CD1c-positive myeloid dendritic cell (primary cell): ENCODE results near the gene PWWP2B.

Experiments used
- DNase-seq: peaks from one replicate; pipeline ENCODE4 v3.0.0-alpha.2; 2016; ENCODE audit errors: extremely low spot score

PWWP2B gene

GRCh38 chr10:132419538-132420468 lies 22.8 kb downstream of the PWWP2B start:
- DNase-seq = no peak

- DNase-seq = peak; percentile 64
Measured at GRCh38 chr10:132420469-132420980, 23.5 kb downstream of the PWWP2B start.

- peak; percentile 78 for DNase-seq
Measured at GRCh38 chr10:132420981-132421846, 24.2 kb downstream of the PWWP2B start.

- DNase-seq = no peak
Measured at GRCh38 chr10:132421847-132422751, 25.1 kb downstream of the PWWP2B start.

DNA sequence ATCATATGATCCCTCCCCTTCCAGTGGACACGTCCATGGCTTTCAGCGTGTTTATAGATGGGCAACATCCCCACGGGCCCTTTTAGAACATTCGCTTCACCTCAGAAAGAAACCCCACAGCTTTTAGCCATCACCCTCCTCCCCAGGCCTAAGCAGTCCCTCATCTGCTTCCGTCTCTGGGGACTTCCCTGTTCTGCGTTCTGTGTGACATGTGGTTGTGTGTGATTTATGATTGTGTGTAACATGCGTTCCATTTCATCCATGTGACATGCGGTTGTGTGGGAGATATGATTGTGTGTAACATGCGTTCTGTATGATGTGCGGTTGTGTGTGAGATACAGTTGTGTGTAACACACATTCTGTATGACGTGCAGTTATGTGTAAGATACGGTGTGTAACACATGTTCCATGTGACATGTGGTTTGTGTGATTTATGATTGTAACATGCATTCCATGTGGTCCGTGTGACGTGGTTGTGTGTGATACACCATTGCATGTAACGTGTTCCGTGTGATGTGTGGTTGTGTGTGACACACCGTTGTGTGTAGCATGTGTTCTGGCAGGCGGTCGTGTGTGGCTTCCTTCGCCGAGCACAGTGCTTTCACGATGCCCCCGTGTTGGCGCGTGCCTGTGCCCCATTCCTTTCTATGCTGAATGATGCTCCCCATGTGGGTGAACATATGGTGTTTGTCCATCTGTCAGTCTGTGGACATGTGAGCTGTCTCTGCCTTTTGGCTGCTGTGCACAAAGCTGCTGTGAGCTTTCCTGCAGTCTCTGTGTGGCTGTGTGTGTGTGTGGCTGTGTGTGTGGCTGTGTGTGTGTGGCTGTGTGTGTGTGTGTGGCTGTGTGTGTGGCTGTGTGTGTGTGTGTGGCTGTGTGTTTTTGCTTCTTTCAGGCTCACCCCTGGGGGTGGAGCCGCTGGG lies 26.2 kb downstream of the PWWP2B start:
- peak; percentile 66 for DNase-seq

- DNase-seq = no peak
Measured at GRCh38 chr10:132423966-132424861, 27.2 kb downstream of the PWWP2B start.

GRCh38 chr10:132425029-132425756 lies 28.2 kb downstream of the PWWP2B start:
- no peak for DNase-seq

GRCh38 chr10:132425757-132426155 lies 28.8 kb downstream of the PWWP2B start:
- DNase-seq = no peak

- no peak for DNase-seq
Measured at GRCh38 chr10:132427006-132427771, 30.2 kb downstream of the PWWP2B start.

DNA sequence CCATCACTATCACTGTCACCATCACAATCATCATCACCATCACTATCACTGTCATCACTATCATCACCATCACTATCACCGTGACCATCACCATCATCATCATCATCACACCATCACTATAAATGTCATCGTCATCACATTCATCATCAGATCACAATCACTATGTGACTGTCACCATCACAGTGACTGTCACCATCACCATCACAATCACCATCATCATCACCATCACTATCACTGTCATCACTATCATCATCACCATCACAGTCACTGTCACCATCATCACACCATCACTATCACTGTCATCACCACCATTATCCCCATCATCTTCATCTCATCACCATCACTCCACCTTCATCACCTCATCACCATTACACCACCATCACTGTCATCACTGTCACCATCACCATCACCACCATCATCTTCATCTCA lies 31.0 kb downstream of the PWWP2B start:
- DNase-seq = no peak

- no peak for DNase-seq
Measured at GRCh38 chr10:132428486-132428995, 31.5 kb downstream of the PWWP2B start.

GRCh38 chr10:132429281-132430230 lies 32.6 kb downstream of the PWWP2B start:
- no peak for DNase-seq

- no peak for DNase-seq
Measured at GRCh38 chr10:132430231-132430743, 33.3 kb downstream of the PWWP2B start.

DNA sequence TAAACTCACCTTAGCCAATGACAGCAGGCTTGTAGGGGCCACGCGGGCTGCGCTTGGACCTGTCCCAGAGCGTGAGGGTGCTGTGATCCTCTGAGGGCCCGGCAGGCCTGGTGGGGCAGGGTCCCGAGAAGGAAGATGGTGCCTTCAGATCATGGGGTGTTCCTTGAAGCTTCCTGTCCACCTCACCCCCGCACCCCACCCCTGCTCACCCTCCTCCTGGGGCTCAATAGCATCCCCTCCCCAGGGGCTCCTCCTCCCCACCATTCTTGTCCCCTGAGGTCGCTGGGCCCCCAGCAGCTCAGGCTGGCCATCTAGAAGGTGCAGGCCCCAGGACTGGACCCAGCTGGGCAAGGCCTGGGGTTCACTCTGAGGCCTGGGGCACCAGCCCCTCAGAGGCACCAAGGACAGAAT lies 33.9 kb downstream of the PWWP2B start:
- DNase-seq = no peak

DNA sequence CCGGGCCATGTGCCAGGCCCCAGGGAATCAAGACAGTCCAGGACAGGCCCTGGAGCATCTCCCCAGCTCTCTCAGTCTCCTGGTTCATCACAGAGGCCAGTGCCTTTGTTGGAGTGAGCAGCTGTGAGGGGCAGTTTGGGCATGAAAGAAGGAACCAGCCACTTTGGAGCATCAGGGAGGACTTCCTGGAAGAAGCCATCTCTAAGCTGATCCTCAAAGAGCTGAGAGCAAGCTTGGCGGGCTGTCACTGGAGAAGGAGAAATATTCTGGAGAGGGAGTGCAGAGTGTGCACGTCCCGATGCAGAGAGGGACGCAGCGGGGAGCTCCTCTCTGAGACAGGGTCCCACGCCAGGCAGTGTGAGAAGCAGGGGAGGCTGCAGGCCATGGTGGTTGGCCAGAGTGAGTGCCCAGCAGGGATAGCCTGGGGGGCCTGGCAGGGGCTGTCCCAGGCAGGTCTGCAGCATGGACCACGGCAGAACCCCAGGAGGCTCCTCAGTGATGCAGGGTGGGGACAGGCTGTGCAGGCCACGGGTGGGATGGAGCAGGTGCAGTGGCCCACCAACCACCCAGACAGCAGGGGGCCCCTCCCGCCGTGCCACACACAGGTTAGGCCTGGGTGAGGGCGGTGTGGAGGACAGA lies 34.7 kb downstream of the PWWP2B start:
- DNase-seq = no peak

- DNase-seq = no peak
Measured at GRCh38 chr10:132432176-132432540, 35.2 kb downstream of the PWWP2B start.
